ENCODE measurements around the gene NEAT1. TPM values are rescaled to one million over a fixed set of nuclear protein-coding genes. Genes with fewer than 3 reads are reported as not detected.
A peak's percentile ranks its signal among the peaks of the same experiment; 100 is the strongest.

Gene NEAT1
- total RNA-seq, 1 donor from 2014 or later, result 114 TPM

GRCh38 chr11:65482306-65482850 is 59.8 kb downstream of the NEAT1 start:
- Histone ChIP-seq H3K36me3 (ENCODE audit: control insufficient read depth, insufficient read depth, low read length) (no peaks in the 10 kb centered on the region), H3K4me3 (ENCODE audit: low read depth, low read length) (no peak overlapping the region), H3K27me3 (ENCODE audit: control insufficient read depth, insufficient read depth, low read length) (no peaks in the 10 kb centered on the region)
- FAIRE-seq (no peak), DNase-seq (ENCODE audit: low read depth) (no peak)
- no peak for TF ChIP-seq CTCF (IDR thresholded peaks at IDR 0.05; ENCODE audit: insufficient read depth, low read length, severe bottlenecking)

GRCh38 chr11:65485920-65486219 is 63.3 kb downstream of the NEAT1 start:
- H3K36me3 ChIP-seq (ENCODE audit: control insufficient read depth, insufficient read depth, low read length), result no peaks in the 10 kb centered on the region
- no peak for FAIRE-seq
- no peaks in the 10 kb centered on the region for H3K27me3 ChIP-seq (ENCODE audit: control insufficient read depth, insufficient read depth, low read length)
- DNase-seq (ENCODE audit: low read depth), result peak; percentile 65
- TF ChIP-seq CTCF (IDR thresholded peaks at IDR 0.05; ENCODE audit: insufficient read depth, low read length, severe bottlenecking), result no peak
- no peak overlapping the region for H3K4me3 ChIP-seq (ENCODE audit: low read depth, low read length)

- TF ChIP-seq CTCF (IDR thresholded peaks at IDR 0.05; ENCODE audit: insufficient read depth, low read length, severe bottlenecking), result no peak
- no peak for FAIRE-seq
- no peaks in the 10 kb centered on the region for H3K27me3 ChIP-seq (ENCODE audit: control insufficient read depth, insufficient read depth, low read length)
- H3K4me3 ChIP-seq (ENCODE audit: low read depth, low read length), result no peak overlapping the region
- DNase-seq (ENCODE audit: low read depth), result no peak
- no peaks in the 10 kb centered on the region for H3K36me3 ChIP-seq (ENCODE audit: control insufficient read depth, insufficient read depth, low read length)
Observed at GRCh38 chr11:65486570-65487466, 64.2 kb downstream of the NEAT1 start.

GRCh38 chr11:65487467-65488272 is 65.1 kb downstream of the NEAT1 start:
- TF ChIP-seq CTCF (IDR thresholded peaks at IDR 0.05; ENCODE audit: insufficient read depth, low read length, severe bottlenecking), result no peak

GRCh38 chr11:65488273-65489034 is 65.9 kb downstream of the NEAT1 start:
- no peak overlapping the region for H3K4me3 ChIP-seq (ENCODE audit: low read depth, low read length)
- FAIRE-seq, result no peak

More at GRCh38 chr11:65487467-65488272, 65.1 kb downstream of the NEAT1 start:
- H3K4me3 ChIP-seq (ENCODE audit: low read depth, low read length), result no peak overlapping the region
- H3K27me3 ChIP-seq (ENCODE audit: control insufficient read depth, insufficient read depth, low read length), result no peaks in the 10 kb centered on the region
- no peaks in the 10 kb centered on the region for H3K36me3 ChIP-seq (ENCODE audit: control insufficient read depth, insufficient read depth, low read length)
- DNase-seq (ENCODE audit: low read depth), result peak; percentile 99
- no peak for FAIRE-seq

More at GRCh38 chr11:65488273-65489034, 65.9 kb downstream of the NEAT1 start:
- Histone ChIP-seq H3K27me3 (ENCODE audit: control insufficient read depth, insufficient read depth, low read length) (no peaks in the 10 kb centered on the region), H3K36me3 (ENCODE audit: control insufficient read depth, insufficient read depth, low read length) (no peaks in the 10 kb centered on the region)
- TF ChIP-seq CTCF (IDR thresholded peaks at IDR 0.05; ENCODE audit: insufficient read depth, low read length, severe bottlenecking), result no peak
- DNase-seq (ENCODE audit: low read depth), result peak; percentile 44

Data from bronchial epithelial cell (primary cell).